ENCODE measurements around the gene PATL1. TPM values are rescaled to one million over a fixed set of nuclear protein-coding genes. Genes with fewer than 3 reads are reported as not detected.
"Not testable (repeated sequence)": the region's sequence is repeated elsewhere in the genome, so short reads cannot be mapped to it uniquely, and the experiment has no call there.

PATL1 gene
- total RNA-seq, 1 donor: 38.7 TPM

DNA sequence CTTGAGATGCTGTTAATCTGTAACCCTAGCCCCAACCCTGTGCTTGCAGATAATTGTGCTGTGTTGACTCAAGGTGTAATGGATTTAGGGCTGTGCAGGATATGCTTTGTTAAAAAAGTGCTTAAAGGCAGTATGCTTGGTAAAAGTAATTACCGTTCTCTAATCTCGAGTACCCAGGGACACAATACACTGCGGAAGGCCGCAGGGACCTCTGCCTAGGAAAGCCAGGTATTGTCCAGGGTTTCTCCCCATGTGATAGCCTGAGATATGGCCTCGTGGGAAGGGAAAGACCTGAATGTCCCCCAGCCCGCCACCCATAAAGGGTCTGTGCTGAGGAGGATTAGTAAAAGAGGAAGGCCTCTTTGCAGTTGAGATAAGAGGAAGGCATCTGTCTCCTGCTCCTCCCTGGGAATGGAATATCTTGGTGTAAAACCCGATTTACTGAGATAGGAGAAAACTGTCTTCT lies 12.5 kb upstream of the PATL1 start:
- not testable (repeated sequence) for H3K9me3 ChIP-seq (ENCODE audit: low read depth, low read length); H3K4me1 ChIP-seq (ENCODE audit: insufficient read depth, low read length); H3K4me3 ChIP-seq (ENCODE audit: low read length)
- peaks cover 15% of the 10 kb centered on the region for H3K27me3 ChIP-seq (ENCODE audit: insufficient read depth, low read length)

GRCh38 chr11:59680287-59681154 lies 11.7 kb upstream of the PATL1 start:
- peaks cover 15% of the 10 kb centered on the region for H3K27me3 ChIP-seq (ENCODE audit: insufficient read depth, low read length)
- H3K4me3 ChIP-seq (ENCODE audit: low read length): no peak overlapping the region
- H3K9me3 ChIP-seq (ENCODE audit: low read depth, low read length): no peaks in the 10 kb centered on the region
- H3K4me1 ChIP-seq (ENCODE audit: insufficient read depth, low read length): no peaks in the 10 kb centered on the region

- Histone ChIP-seq H3K27me3 (ENCODE audit: insufficient read depth, low read length) (peaks cover 3% of the 10 kb centered on the region), H3K9me3 (ENCODE audit: low read depth, low read length) (no peaks in the 10 kb centered on the region), H3K4me1 (ENCODE audit: insufficient read depth, low read length) (no peaks in the 10 kb centered on the region), H3K4me3 (ENCODE audit: low read length) (no peak overlapping the region)
Observed at GRCh38 chr11:59679347-59679746, 10.5 kb upstream of the PATL1 start.

- Histone ChIP-seq H3K4me3 (ENCODE audit: low read length) (no peak overlapping the region), H3K27me3 (ENCODE audit: insufficient read depth, low read length) (no peaks in the 10 kb centered on the region), H3K4me1 (ENCODE audit: insufficient read depth, low read length) (no peaks in the 10 kb centered on the region), H3K9me3 (ENCODE audit: low read depth, low read length) (no peaks in the 10 kb centered on the region)
Observed at GRCh38 chr11:59678813-59679165, 10.0 kb upstream of the PATL1 start.

DNA sequence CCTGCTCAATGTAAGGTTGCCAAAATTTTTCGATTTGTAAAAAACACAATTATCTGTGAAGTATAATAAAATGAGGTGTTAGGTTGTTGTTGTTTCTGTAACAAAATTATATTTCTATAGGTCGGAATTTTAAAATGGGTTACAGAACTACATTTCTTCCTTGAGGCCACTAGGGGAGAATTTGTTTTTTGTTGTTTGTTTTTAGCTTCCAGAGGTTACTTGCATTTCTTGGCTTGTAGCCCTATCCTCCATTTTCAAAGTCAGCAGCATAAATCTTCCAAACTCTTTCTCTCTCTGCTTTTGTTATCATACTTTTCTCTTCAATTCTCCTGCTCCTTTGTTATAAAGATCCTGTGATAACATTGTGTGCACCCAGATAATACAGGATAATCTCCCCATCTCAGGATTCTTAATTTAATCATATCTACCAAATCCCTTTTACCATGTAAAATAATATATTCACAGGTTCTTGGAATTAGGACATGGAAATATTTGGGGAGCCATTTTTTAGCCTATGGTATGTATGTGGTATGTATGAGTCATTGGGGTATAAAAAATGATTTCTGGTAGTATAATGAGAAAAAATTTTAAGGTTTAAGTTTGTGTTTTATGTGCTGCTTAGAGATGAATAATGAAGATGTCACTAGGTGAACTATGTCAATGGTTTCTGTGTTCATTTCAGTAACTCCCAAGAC lies 9.4 kb upstream of the PATL1 start:
- H3K4me1 ChIP-seq (ENCODE audit: insufficient read depth, low read length): no peaks in the 10 kb centered on the region
- no peaks in the 10 kb centered on the region for H3K9me3 ChIP-seq (ENCODE audit: low read depth, low read length)
- no peak overlapping the region for H3K4me3 ChIP-seq (ENCODE audit: low read length)
- H3K27me3 ChIP-seq (ENCODE audit: insufficient read depth, low read length): no peaks in the 10 kb centered on the region

GRCh38 chr11:59676205-59676604 lies 7.4 kb upstream of the PATL1 start:
- Histone ChIP-seq H3K27me3 (ENCODE audit: insufficient read depth, low read length) (no peaks in the 10 kb centered on the region), H3K4me3 (ENCODE audit: low read length) (no peak overlapping the region), H3K4me1 (ENCODE audit: insufficient read depth, low read length) (no peaks in the 10 kb centered on the region), H3K9me3 (ENCODE audit: low read depth, low read length) (no peaks in the 10 kb centered on the region)

DNA sequence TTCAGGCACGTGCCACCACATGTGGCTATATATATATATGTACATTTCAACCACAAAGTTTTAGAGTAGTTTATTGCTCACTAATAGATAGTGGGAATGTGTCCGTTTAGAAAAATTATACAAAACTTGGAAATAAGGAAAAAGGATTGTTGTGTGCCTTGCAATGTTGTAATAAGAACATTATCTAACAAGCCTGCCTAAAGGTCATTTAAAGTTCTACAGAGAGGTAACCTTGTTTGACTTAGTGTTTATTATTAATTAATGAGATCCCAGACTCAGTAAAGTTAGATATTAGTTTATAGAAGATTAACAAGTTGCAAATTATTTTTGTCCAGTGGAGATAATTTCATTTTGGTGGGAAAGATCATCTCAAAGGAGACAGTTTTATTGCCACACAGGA lies 5.5 kb upstream of the PATL1 start:
- no peak overlapping the region for H3K4me3 ChIP-seq (ENCODE audit: low read length)
- peaks cover 9% of the 10 kb centered on the region for H3K4me1 ChIP-seq (ENCODE audit: insufficient read depth, low read length)
- no peaks in the 10 kb centered on the region for H3K27me3 ChIP-seq (ENCODE audit: insufficient read depth, low read length)
- H3K9me3 ChIP-seq (ENCODE audit: low read depth, low read length): no peaks in the 10 kb centered on the region

DNA sequence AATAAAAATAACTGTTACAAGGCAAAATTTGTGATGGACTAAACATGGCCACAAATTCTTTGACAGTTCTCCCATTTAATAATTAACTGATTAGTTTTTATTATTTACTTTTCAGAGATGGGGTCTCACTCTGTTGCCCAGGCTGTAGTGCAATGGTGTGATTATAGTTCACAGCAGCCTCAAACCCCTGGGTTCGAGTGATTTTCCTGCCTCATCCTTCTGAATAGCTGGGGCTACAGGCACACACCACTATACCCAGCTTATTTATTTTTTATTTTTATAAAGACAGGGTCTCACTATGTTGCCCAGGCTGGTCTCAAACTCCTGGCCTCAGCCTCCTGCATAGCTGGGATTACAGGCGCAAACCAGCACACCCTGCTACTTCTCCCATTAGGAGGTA lies 4.5 kb upstream of the PATL1 start:
- H3K27me3 ChIP-seq (ENCODE audit: insufficient read depth, low read length): no peaks in the 10 kb centered on the region
- no peak overlapping the region for H3K4me3 ChIP-seq (ENCODE audit: low read length)
- H3K4me1 ChIP-seq (ENCODE audit: insufficient read depth, low read length): peaks cover 9% of the 10 kb centered on the region
- H3K9me3 ChIP-seq (ENCODE audit: low read depth, low read length): no peaks in the 10 kb centered on the region

DNA sequence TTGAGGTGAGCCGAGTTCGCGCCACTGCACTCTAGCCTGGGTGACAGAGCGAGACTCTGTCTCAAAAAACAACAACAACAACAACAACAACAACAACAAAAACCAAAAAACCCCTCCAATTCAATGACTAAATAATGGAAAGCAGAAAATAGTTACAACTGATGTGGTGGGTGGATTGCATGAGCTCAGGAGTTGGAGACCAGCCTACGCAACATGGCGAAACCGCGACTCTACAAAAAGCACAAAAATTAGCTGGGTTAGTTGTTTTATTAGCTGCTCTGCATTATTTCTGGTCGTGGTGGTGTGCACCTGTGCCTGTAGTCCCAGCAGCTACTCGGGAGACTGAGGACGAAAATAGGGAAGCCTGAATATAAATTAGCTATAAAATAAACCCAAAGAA lies 2.6 kb upstream of the PATL1 start:
- Histone ChIP-seq H3K9me3 (ENCODE audit: low read depth, low read length) (no peaks in the 10 kb centered on the region), H3K27me3 (ENCODE audit: insufficient read depth, low read length) (no peaks in the 10 kb centered on the region), H3K4me1 (ENCODE audit: insufficient read depth, low read length) (peaks cover 25% of the 10 kb centered on the region), H3K4me3 (ENCODE audit: low read length) (no peak overlapping the region)

- peak overlapping the region; percentile 68 for H3K4me3 ChIP-seq (ENCODE audit: low read length)
- H3K27me3 ChIP-seq (ENCODE audit: insufficient read depth, low read length): no peaks in the 10 kb centered on the region
- H3K4me1 ChIP-seq (ENCODE audit: insufficient read depth, low read length): peaks cover 27% of the 10 kb centered on the region
Observed at GRCh38 chr11:59669611-59670009, 773 bp upstream of the PATL1 start.

DNA sequence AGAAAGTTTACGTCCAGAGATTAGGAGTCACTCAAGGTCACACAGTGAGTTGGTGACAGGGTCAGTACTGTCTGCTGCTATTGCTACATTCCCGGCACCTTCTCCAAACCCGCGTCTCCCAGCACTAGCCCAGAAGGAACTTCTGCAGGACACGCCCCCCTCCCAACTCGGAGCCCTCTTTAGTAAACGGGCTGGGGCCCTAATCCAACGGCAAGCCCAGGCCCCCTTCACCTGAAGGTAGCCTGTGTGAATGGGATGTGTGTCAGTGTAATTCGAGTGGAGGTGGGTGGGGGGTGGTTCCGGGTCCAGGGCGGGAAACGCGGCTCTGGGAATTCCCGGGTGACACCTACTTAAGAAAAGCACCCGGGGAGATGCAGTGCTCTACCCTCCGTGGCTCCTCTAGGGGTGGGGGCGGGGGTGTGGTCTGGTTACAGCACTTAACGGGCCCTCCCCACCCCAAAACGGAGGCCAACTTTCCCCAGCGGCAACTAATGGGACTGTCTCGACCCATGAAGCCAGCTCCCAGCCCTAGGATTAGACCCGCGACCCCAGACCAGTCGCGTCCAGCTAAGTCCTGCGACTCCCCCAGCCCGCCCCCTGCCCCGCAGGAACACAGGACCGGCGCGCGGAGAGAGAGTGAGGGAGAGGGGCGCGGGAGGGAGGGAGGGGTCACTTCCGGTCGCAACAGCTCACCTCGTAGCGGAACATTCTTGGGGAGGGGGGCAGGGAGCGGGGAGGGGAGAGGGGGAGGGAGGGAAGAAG lies 468 bp downstream of the PATL1 start:
- Histone ChIP-seq H3K4me3 (ENCODE audit: low read length) (peak overlapping the region; percentile 68), H3K9me3 (ENCODE audit: low read depth, low read length) (no peaks in the 10 kb centered on the region), H3K27me3 (ENCODE audit: insufficient read depth, low read length) (no peaks in the 10 kb centered on the region), H3K4me1 (ENCODE audit: insufficient read depth, low read length) (peaks cover 27% of the 10 kb centered on the region)

More at GRCh38 chr11:59669611-59670009, 773 bp upstream of the PATL1 start:
- H3K9me3 ChIP-seq (ENCODE audit: low read depth, low read length): no peaks in the 10 kb centered on the region

- H3K4me3 ChIP-seq (ENCODE audit: low read length): peak overlapping the region; percentile 68
- H3K27me3 ChIP-seq (ENCODE audit: insufficient read depth, low read length): no peaks in the 10 kb centered on the region
- peaks cover 27% of the 10 kb centered on the region for H3K4me1 ChIP-seq (ENCODE audit: insufficient read depth, low read length)
- no peaks in the 10 kb centered on the region for H3K9me3 ChIP-seq (ENCODE audit: low read depth, low read length)
Observed at GRCh38 chr11:59667812-59668187, 1.0 kb downstream of the PATL1 start.

DNA sequence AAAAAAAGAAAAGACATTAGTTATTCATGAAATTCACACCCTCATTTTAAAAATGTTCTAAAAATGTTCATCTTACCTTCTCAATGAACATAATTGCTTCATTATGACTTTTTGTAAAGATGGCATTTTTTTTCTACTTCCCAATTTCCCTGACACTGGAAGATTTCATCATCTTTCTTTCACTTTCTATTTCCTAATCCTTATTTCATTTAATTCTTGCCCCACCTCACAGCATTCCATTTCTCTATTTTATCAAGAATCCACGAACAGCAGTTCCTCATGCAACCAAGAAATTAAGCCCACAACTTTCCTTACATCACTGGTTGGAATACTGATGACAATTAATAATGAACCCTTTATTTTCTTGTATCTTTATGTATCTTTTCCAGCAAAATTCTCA lies 1.9 kb downstream of the PATL1 start:
- no peaks in the 10 kb centered on the region for H3K9me3 ChIP-seq (ENCODE audit: low read depth, low read length)
- H3K4me1 ChIP-seq (ENCODE audit: insufficient read depth, low read length): peaks cover 27% of the 10 kb centered on the region
- H3K4me3 ChIP-seq (ENCODE audit: low read length): no peak overlapping the region
- H3K27me3 ChIP-seq (ENCODE audit: insufficient read depth, low read length): no peaks in the 10 kb centered on the region

DNA sequence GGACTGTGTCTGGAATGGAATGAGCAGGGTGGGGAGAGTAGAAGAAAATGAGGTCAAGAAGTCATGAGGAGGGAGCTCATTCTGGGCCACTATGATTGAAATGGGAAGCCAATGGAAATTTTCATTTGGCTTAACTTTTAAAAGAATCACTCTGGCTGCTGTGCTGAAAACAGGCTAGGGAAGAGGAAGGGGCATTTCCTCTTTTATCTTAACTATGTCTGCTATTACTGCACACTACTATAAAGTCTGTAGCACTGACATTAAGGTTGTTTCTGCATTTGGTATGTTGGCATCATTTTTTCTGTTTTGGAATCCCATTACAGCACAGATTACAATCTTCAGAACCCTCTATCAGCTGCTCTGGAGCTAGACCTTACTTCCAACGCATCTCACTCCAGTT lies 8.2 kb downstream of the PATL1 start:
- Histone ChIP-seq H3K4me3 (ENCODE audit: low read length) (no peak overlapping the region), H3K27me3 (ENCODE audit: insufficient read depth, low read length) (no peaks in the 10 kb centered on the region), H3K4me1 (ENCODE audit: insufficient read depth, low read length) (peaks cover 13% of the 10 kb centered on the region), H3K9me3 (ENCODE audit: low read depth, low read length) (no peaks in the 10 kb centered on the region)

DNA sequence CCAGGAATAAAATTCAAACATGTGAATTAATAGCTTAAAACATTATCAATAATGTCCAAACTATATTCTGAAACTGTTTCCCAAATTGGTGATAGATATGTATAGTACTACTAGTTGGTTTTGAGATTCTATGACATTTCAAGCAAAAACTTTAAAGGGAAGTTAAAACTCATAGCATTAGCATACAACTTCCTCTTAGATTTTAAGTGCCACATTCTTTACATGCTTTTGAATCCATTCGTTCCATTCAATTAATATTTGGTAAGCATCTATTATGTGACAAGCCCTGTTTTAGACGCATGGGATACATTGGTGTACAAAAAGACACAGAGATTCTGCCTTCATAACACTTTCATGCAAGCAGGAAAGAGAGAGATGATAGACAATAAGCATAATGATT lies 8.9 kb downstream of the PATL1 start:
- peaks cover 13% of the 10 kb centered on the region for H3K4me1 ChIP-seq (ENCODE audit: insufficient read depth, low read length)
- no peaks in the 10 kb centered on the region for H3K27me3 ChIP-seq (ENCODE audit: insufficient read depth, low read length)
- no peak overlapping the region for H3K4me3 ChIP-seq (ENCODE audit: low read length)
- H3K9me3 ChIP-seq (ENCODE audit: low read depth, low read length): no peaks in the 10 kb centered on the region
